RCC 7860 (cell line): ENCODE results near the gene CD37.
"Not testable (repeated sequence)": the region's sequence is repeated elsewhere in the genome, so short reads cannot be mapped to it uniquely, and the experiment has no call there.

Source experiments
- DNase-seq: peaks from one replicate; pipeline ENCODE4 v3.0.0-alpha.2; 2015; ENCODE audit warnings: low spot score
- FAIRE-seq: peaks from 2 replicates; lab custom pipeline; 2012; peaks lifted over from hg19 to GRCh38; lab: Jason Lieb, UNC

CD37 gene

GRCh38 chr19:49373174-49373573 lies 38.0 kb downstream of the CD37 start:
- DNase-seq, FAIRE-seq: not testable (repeated sequence)

- DNase-seq: no peak
- FAIRE-seq: no peak
Measured at GRCh38 chr19:49374665-49375434, 39.6 kb downstream of the CD37 start.

DNA sequence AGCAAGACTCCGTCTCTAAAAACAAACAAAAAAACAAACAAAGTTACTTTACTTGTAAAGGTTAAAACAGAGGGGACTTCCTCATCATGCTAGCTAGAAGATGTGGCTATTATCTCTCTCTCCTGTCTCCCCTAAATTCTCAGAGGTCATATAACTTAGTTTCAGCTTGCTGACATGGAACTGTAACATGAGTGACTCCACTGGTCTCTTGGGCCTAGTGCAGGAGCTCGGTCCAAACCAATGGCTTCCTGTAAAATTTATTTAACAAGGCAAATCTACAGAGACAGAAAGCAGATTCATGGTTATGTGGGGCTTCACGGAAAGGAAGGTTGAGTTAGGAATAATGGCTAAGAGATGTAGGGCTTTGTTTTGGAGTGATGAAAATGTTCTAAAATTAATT lies 43.3 kb downstream of the CD37 start:
- FAIRE-seq: no peak
- DNase-seq: no peak

- DNase-seq (no peak), FAIRE-seq (no peak)
Measured at GRCh38 chr19:49380391-49380790, 45.2 kb downstream of the CD37 start.

DNA sequence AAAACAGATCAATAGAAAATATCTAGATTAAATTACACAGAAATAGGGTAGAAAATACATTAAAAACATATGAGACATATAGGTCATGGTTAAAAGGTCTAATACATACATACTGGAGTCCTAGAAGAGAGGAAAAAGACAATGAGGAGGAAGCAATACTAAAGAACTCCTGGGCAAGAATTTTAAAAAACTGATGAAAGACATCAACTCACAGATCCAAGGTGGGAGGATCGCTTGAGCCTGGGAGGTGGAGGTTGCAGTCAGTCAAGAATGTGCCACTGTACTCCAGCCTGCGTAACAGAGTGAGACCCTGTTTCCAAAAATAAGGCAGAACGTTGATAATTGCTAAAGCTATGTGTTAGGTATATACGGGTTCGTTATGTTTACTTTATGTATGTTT lies 47.4 kb downstream of the CD37 start:
- no peak for DNase-seq
- no peak for FAIRE-seq

- FAIRE-seq (no peak), DNase-seq (no peak)
Measured at GRCh38 chr19:49383599-49383998, 48.4 kb downstream of the CD37 start.

GRCh38 chr19:49387936-49388372 lies 52.7 kb downstream of the CD37 start, which contains the start of gene KASH5:
Gene KASH5 (plus strand): TSS chr19:49388249. CDS start chr19:49390884, 2,635 bp downstream.
- FAIRE-seq: no peak
- DNase-seq: no peak

GRCh38 chr19:49389406-49389805 lies 54.2 kb downstream of the CD37 start:
- FAIRE-seq: no peak
- no peak for DNase-seq
